Activated CD8-positive, alpha-beta T cell treated with anti-CD3 and anti-CD28 coated beads, Interleukin-2, amount 10 ng/mL, durations not matched to agents 7 days and 5 days (primary cell): ENCODE results near the gene CHST7. TPM values are rescaled to one million over a fixed set of nuclear protein-coding genes. Genes with fewer than 3 reads are reported as not detected.

Source experiments
- ATAC-seq: fragments of 150-1000 bp; cut with Tn5 transposase; one replicate; pipeline ENCODE4 v1.10.0; 2021; ENCODE audit warnings: moderate library complexity
- CTCF ChIA-PET: fragments of 350-600 bp; sonication (Branson Sonifier 250); formaldehyde crosslinking; loops from one replicate; lab custom pipeline; 2021; ENCODE audit warnings: antibody characterized with exemption; lab: Charles Lee
- POLR2A ChIA-PET: fragments of 350-600 bp; sonication (Branson Sonifier 250); formaldehyde crosslinking; loops from one replicate; lab custom pipeline; 2021; ENCODE audit warnings: antibody characterized with exemption; lab: Charles Lee
- DNase-seq: peaks from one replicate; pipeline ENCODE4 v3.0.0-alpha.2; 2020
- H3K27ac Mint-ChIP-seq: one replicate; pipeline ENCODE4 v1.8.0; 2021; ENCODE audit warnings: mild to moderate bottlenecking, mixed read lengths
- H3K27me3 Mint-ChIP-seq: one replicate; pipeline ENCODE4 v1.8.0; 2021; ENCODE audit warnings: low read depth, mixed read lengths
- H3K36me3 Mint-ChIP-seq: one replicate; pipeline ENCODE4 v1.8.0; 2021; ENCODE audit warnings: low read depth, mixed read lengths
- H3K4me1 Mint-ChIP-seq: one replicate; pipeline ENCODE4 v1.8.0; 2021; ENCODE audit warnings: low read depth, mixed read lengths
- H3K4me3 Mint-ChIP-seq: one replicate; pipeline ENCODE4 v1.8.0; 2021; ENCODE audit warnings: mild to moderate bottlenecking, mixed read lengths
- H3K9me3 Mint-ChIP-seq: one replicate; pipeline ENCODE4 v1.8.0; 2022; ENCODE audit warnings: mixed read lengths; ENCODE audit not compliant: insufficient read depth
- total RNA-seq, 2 experiments: library from RNA; stranded (reverse); gene quantifications; one replicate each; pipeline ENCODE4 v1.2.3, GENCODE V29; 2021

Gene CHST7
- total RNA-seq, 2 experiments from 2014 or later: 5.4 to 6.5 TPM

DNA sequence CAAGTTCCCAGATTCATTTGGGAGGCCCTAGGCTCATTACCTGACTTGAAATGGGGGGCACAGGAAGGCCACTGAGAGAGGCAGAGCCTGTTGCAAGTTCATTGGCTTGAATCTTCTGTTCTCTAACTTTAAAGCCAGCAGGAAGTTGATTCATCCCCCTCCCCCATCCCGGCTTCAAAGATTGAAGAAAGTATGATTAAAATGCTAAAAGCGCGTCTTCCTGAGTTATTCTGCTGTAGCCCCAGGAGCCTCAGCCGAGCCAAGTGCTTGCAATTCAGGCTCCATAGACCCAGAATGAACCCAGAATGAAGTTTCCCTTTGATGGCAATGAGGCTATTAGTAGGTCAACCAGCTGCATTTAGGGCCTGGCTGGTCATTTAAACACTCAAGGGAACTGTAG, 14.7 kb downstream of the CHST7 start:
- H3K27me3 Mint-ChIP-seq: no peaks in the 10 kb centered on the region
- ChIA-PET CTCF (interaction anchor here (1.6 kb wide), 1 partner anchor 98 kb away, joined by 7 read pairs; no protein-coding TSS in a partner anchor), POLR2A (interaction anchor here (0.6 to 1.0 kb wide), 3 partner anchors 12 to 19 kb away, joined by 3 to 4 read pairs (median 4); no protein-coding TSS in a partner anchor)
- H3K9me3 Mint-ChIP-seq: no peaks in the 10 kb centered on the region
- ATAC-seq (peak; percentile 44), DNase-seq (peak; percentile 60)
- peaks cover 30% of the 10 kb centered on the region for H3K4me1 Mint-ChIP-seq
- H3K4me3 Mint-ChIP-seq: peak overlapping the region; percentile 45
- peak overlapping the region; percentile 75 for H3K27ac Mint-ChIP-seq
- peaks cover 9% of the 10 kb centered on the region for H3K36me3 Mint-ChIP-seq

DNA sequence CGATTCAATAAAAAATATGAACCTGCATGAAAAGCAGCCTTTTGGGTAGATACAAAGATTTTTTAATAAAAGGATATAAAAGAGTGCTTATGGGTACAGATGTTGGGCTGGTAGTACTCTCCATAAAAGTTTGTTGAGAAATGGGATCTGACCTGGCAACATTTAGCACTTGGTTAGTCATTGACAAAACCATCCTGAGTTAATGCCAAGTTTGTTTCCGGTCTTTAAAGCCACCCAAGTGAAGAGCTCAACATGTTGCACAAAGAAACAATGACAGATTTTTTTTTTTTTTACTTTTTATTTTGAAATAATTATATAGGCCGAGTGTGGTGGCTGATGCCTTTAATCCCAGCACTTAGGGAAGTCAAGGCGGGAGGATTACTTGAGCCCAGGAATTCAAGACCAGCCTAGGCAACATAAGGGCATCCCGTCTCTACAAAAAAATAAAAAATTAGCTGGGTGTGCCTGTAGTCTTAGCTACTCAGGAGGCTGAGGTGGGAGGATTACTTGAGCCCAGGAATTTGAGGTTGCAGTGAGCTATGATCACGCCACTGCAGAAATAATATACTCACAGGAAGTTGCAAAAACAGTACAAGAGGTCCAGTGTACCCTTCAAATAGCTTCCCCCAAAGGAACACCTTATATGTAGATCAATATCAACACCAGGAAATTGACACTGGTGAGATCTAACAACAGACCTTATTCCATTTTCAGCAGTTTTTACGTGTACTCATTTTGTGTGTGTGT, 16.6 kb downstream of the CHST7 start:
- H3K36me3 Mint-ChIP-seq: peaks cover 9% of the 10 kb centered on the region
- H3K4me3 Mint-ChIP-seq: no peak overlapping the region
- CTCF ChIA-PET: interaction anchor here (0.7 to 1.5 kb wide), 2 partner anchors 17 to 45 kb away, joined by 3 to 4 read pairs; no protein-coding TSS in a partner anchor
- ATAC-seq (no peak), DNase-seq (no peak)
- no peak overlapping the region for H3K27ac Mint-ChIP-seq
- H3K9me3 Mint-ChIP-seq: no peaks in the 10 kb centered on the region
- H3K27me3 Mint-ChIP-seq: no peaks in the 10 kb centered on the region
- POLR2A ChIA-PET: no interaction called here
- peaks cover 30% of the 10 kb centered on the region for H3K4me1 Mint-ChIP-seq

DNA sequence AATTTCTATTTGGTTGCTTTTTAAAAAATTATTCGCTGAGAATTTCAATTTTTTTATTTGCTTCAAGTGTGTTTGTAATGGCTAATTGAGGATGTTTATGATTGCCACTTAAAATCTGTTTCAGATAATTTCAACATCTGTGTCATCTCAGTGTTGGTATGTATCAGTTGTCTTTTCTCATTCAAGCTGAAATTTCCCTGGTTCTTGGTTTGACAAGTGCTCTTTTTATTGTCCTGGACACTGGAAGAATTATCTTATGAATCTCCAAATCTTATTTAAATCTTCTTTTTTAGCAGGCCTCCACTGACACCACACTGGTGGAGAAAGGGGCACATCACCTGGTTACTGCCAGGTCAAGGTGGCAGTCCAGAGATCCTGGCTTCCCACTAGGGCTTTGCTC, 21.5 kb downstream of the CHST7 start:
- Mint-ChIP-seq H3K9me3 (no peaks in the 10 kb centered on the region), H3K4me3 (no peak overlapping the region), H3K36me3 (peaks cover 12% of the 10 kb centered on the region), H3K27me3 (no peaks in the 10 kb centered on the region), H3K4me1 (peaks cover 5% of the 10 kb centered on the region), H3K27ac (no peak overlapping the region)
- ChIA-PET POLR2A (no interaction called here), CTCF (no interaction called here)
- ATAC-seq (no peak), DNase-seq (no peak)

DNA sequence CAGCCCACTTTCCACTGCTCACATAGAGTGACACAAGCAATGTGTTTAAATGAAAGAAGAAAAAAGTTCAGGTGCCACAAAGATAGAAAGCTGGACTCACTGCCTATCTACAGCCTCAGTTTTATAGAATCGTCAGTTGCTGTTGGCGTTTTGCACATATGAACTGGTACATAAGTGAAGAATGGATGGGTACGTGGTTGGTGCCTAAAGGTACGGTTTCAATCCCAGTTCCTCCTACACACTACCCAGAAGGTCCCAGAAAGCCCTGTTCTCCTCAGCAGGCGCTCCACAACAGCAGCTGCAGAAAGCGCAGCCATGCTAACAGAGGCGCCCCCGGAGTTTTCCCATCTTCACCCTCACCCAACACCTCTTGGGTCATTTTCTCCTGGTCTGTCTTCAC, 23.6 kb downstream of the CHST7 start:
- Mint-ChIP-seq H3K9me3 (no peaks in the 10 kb centered on the region), H3K36me3 (peaks cover 10% of the 10 kb centered on the region), H3K27me3 (no peaks in the 10 kb centered on the region), H3K4me1 (no peaks in the 10 kb centered on the region), H3K27ac (no peak overlapping the region), H3K4me3 (no peak overlapping the region)
- ATAC-seq (no peak), DNase-seq (no peak)
- CTCF ChIA-PET: no interaction called here
- POLR2A ChIA-PET: interaction anchor here (1.6 kb wide), 1 partner anchor 28 kb away, joined by 3 read pairs; no protein-coding TSS in a partner anchor

GRCh38 chrX:46597771-46598170, 24.2 kb downstream of the CHST7 start:
- DNase-seq (no peak), ATAC-seq (no peak)
- Mint-ChIP-seq H3K27me3 (no peaks in the 10 kb centered on the region), H3K4me3 (no peak overlapping the region), H3K36me3 (peaks cover 13% of the 10 kb centered on the region), H3K4me1 (no peaks in the 10 kb centered on the region), H3K9me3 (no peaks in the 10 kb centered on the region), H3K27ac (no peak overlapping the region)
- CTCF ChIA-PET: no interaction called here
- POLR2A ChIA-PET: interaction anchor here (1.6 kb wide), 1 partner anchor 27 kb away, joined by 3 read pairs; no protein-coding TSS in a partner anchor

GRCh38 chrX:46599051-46599560, 25.5 kb downstream of the CHST7 start:
- H3K36me3 Mint-ChIP-seq: peaks cover 13% of the 10 kb centered on the region

DNA sequence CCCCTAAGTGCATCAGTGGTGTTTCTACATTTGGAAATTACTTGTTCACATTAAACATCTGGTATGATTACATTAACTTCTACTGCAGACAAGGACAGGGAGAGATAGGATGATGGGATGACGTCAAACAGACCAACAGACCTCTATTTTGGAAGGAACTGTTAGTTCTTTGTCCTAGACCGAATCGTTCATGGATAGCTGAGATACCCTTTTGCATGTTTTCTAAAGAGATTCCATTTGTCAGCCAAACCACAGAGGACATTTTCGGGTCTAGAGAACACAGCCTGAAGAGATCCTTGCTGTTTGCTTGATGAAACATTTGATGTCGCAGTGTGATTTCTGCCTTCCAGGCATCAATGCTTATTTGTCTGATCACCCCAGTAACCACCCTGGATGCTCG, 27.7 kb downstream of the CHST7 start:
- POLR2A ChIA-PET: no interaction called here

More at GRCh38 chrX:46599051-46599560, 25.5 kb downstream of the CHST7 start:
- CTCF ChIA-PET: interaction anchor here (0.8 kb wide), 1 partner anchor 87 kb away, joined by 3 read pairs; no protein-coding TSS in a partner anchor
- Mint-ChIP-seq H3K4me1 (no peaks in the 10 kb centered on the region), H3K27me3 (no peaks in the 10 kb centered on the region), H3K9me3 (no peaks in the 10 kb centered on the region), H3K27ac (no peak overlapping the region), H3K4me3 (no peak overlapping the region)
- ATAC-seq: no peak
- DNase-seq: no peak
- POLR2A ChIA-PET: no interaction called here

DNA sequence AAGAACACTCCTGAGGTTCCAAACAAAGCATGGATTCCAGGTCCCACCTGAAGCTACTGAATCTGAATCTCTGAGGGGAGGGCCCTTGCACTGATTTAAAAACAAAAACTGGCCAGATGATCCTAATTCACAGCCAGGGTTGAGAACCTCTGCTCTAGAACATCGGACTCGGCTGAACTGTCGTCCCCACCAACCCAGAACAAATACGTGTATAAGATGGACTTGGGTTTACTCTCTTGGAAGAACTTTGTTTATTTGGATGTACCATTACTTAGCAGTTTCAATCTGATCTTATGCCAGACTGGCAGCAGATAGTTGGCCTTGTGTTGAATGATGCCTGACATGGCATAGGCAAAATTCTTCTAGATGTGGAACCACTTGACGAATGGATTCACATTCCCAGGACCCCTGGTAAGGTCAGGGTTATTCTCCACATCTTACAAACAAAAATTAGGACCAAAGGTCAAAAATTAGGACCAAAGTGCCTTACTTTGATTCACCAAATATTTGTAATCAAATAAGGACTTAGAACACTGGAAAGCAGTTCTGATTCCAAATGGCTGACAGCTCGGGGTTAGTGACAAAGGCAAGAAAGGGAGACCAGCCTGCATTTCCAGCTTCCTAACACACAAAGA, 29.0 kb downstream of the CHST7 start:
- ATAC-seq (no peak), DNase-seq (no peak)
- ChIA-PET CTCF (no interaction called here), POLR2A (no interaction called here)
- Mint-ChIP-seq H3K9me3 (no peaks in the 10 kb centered on the region), H3K27ac (no peak overlapping the region), H3K4me3 (no peak overlapping the region), H3K4me1 (peaks cover 4% of the 10 kb centered on the region), H3K36me3 (peaks cover 13% of the 10 kb centered on the region), H3K27me3 (no peaks in the 10 kb centered on the region)

More for the DNA sequence above, 27.7 kb downstream of the CHST7 start:
- Mint-ChIP-seq H3K27me3 (no peaks in the 10 kb centered on the region), H3K4me1 (no peaks in the 10 kb centered on the region), H3K27ac (no peak overlapping the region), H3K9me3 (no peaks in the 10 kb centered on the region), H3K4me3 (no peak overlapping the region), H3K36me3 (peaks cover 13% of the 10 kb centered on the region)
- ATAC-seq (no peak), DNase-seq (no peak)
- CTCF ChIA-PET: no interaction called here

GRCh38 chrX:46607916-46608315, 34.4 kb downstream of the CHST7 start:
- ChIA-PET CTCF (no interaction called here), POLR2A (no interaction called here)
- no peak overlapping the region for H3K27ac Mint-ChIP-seq
- H3K9me3 Mint-ChIP-seq: no peaks in the 10 kb centered on the region
- no peak overlapping the region for H3K4me3 Mint-ChIP-seq
- H3K4me1 Mint-ChIP-seq: peaks cover 50% of the 10 kb centered on the region
- DNase-seq (no peak), ATAC-seq (no peak)
- peaks cover 7% of the 10 kb centered on the region for H3K36me3 Mint-ChIP-seq
- H3K27me3 Mint-ChIP-seq: no peaks in the 10 kb centered on the region

- Mint-ChIP-seq H3K36me3 (peaks cover 12% of the 10 kb centered on the region), H3K4me1 (peaks cover 65% of the 10 kb centered on the region), H3K27me3 (no peaks in the 10 kb centered on the region), H3K4me3 (peak overlapping the region; percentile 12), H3K27ac (peak overlapping the region; percentile 52), H3K9me3 (no peaks in the 10 kb centered on the region)
- CTCF ChIA-PET: interaction anchor here (1.6 kb wide), 1 partner anchor 32 kb away, joined by 6 read pairs; no protein-coding TSS in a partner anchor
- no peak for DNase-seq
- POLR2A ChIA-PET: interaction anchor here (0.6 kb wide), 1 partner anchor 61 kb away, joined by 3 read pairs; no protein-coding TSS in a partner anchor
- ATAC-seq: peak; percentile 50
Measured at GRCh38 chrX:46610070-46610658, 36.6 kb downstream of the CHST7 start.

- Mint-ChIP-seq H3K27ac (peak overlapping the region; percentile 87), H3K4me1 (peaks cover 67% of the 10 kb centered on the region), H3K9me3 (no peaks in the 10 kb centered on the region), H3K27me3 (no peaks in the 10 kb centered on the region), H3K4me3 (peak overlapping the region; percentile 18), H3K36me3 (peaks cover 13% of the 10 kb centered on the region)
- POLR2A ChIA-PET: interaction anchor here (1.1 kb wide), 1 partner anchor 39 kb away, joined by 3 read pairs; no protein-coding TSS in a partner anchor
- CTCF ChIA-PET: interaction anchor here (1.3 kb wide), 1 partner anchor 30 kb away, joined by 3 read pairs; no protein-coding TSS in a partner anchor
- ATAC-seq (peak; percentile 88), DNase-seq (peak; percentile 73)
Measured at GRCh38 chrX:46611658-46612362, 38.2 kb downstream of the CHST7 start.
